HG02642 (cell line): ENCODE data around the gene CCDC188.
"Not testable (repeated sequence)": the region's sequence is repeated elsewhere in the genome, so short reads cannot be mapped to it uniquely, and the experiment has no call there.

Experiments
- ATAC-seq: cut with Tn5 transposase; IDR thresholded peaks from one replicate; pipeline ENCODE4 v1.9.1; 2021; ENCODE audit warnings: mild to moderate bottlenecking; ENCODE audit not compliant: unreplicated experiment, poor library complexity

The CCDC188 gene

GRCh38 chr22:20172141-20172613, 21.3 kb upstream of the CCDC188 start:
- ATAC-seq: no peak

DNA sequence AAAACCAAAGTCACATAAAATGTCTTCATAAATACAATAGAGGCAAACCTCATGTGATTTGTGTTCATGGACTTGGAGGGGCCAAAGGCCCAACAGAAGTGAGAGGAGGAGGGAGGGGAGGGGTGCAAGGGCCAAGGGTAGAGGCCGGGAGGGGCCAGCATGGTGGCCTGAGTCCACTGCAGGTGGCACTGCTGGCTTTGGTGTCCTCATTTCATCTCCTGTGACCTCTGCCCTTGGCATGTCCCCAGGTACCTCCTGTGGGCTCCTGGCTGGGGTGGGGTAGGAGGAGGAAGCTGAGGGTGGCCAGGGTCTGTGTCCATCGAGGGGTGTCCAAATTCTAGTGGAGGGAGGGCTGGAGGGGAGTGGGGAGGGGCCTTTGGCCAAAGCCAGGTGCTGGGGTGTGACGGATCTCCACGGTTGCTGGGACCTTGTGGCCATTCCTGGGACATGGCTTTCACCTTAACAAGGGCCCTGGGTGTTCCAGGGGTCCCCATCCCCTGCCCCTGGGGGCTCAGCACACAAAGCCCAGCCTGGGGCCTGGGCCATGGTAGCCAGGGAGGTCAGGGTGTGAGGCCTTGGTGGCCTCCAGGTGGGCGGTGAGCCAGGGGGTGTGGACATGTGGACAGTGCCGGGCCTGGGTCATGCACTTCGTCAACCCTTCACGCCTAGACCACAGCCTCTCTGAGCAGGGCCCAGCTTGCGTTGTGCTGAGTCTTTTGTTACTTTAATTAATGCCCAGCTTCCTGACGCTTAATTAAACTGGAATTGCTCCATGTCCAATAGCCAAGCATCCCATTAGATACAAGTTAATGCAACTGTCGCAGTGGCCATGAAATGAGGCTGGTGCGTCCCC, 20.7 kb upstream of the CCDC188 start:
- ATAC-seq: no peak

DNA sequence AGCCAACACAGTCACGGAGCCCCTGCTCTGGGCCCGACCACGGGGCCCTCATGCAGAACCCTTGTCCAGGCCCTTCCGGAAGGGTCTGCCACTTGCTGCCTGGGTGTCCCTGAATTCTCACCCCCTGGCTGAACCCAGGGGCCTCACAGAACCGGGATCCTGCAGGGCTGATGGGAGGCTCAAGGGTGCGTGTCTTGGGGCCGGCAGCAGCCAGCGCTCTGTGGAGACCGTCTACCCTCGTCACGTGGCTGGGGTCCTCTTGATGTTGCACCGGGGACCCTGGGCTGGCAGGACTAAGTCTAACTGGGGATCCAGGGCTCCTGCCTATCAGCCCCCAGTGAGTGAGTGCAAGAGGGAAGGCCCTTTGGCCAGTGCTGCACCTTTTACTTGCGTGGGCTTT, 19.3 kb upstream of the CCDC188 start:
- no peak for ATAC-seq

DNA sequence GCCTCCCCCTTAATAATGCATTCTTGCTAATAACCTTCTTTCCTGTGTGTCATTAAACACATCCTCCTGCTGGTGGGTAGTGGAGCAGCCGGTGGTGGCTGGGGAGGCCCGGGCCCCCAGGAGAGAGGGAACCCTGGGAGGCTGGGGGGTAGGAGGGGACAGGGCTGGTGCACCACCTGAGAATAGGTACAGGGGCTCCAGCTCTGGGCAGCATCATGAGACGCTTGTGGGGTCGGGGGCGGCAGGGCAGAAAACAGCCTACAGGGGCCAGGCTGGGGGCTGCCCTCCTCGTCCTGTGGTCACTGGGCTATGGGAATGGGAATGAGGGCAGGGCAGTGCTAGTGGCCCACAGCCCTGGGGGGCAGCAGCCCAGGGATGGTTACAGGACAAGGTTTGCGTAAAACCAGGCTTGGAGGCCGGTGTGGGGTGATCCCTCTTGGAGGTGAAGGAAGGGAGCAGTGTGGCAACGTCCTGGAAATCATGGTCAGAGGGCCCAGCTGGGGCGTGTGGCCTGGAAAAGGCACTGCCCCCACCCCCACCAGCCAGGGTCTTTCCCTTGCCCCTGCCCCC, 18.5 kb upstream of the CCDC188 start:
- ATAC-seq: no peak

GRCh38 chr22:20167643-20168322, 16.9 kb upstream of the CCDC188 start:
- ATAC-seq: no peak

DNA sequence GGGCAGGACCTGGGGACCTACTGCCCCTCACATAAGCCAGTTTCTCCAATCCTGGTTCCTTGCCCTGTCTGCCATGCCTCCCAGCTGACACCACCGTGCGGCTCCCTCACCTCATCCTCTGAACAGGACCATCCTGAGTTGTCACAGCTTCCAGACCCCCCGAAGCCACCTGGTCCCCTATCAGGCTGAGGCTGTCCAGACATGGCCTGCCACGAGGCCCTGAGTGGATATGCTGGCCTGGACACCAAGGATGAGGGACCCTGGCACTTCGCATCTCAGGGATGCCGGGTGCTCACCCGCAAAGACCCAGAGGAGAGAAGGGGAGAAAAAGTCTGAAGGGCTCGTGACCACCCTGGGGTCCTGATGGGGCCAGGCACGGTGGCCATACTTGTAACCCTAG, 15.8 kb upstream of the CCDC188 start:
- no peak for ATAC-seq

- no peak for ATAC-seq
These were observed 15.1 kb upstream of the CCDC188 start for GRCh38 chr22:20165913-20166312.

DNA sequence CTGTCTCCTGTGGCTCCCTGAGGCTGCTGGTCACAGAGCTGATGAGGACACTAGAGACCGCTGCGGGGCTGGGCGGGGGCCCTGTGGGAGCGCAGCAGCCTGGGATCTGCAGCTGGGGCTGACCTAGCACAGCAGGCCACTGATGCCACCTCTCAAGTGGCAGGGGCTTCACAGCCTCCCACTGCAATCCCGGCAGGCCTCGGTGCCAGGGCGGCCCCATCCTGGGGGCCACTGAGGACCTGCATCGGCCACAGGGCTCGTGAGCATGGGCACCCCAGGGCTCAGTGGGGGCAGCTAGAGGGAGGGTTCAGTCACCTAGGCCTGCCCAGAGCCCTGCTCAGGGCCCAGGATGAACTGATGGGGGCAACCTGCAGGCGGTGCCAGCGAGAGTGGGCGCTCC, 14.6 kb upstream of the CCDC188 start:
- no peak for ATAC-seq

- no peak for ATAC-seq
These were observed 14.0 kb upstream of the CCDC188 start for GRCh38 chr22:20164863-20165262.

- ATAC-seq: no peak
These were observed 9.2 kb upstream of the CCDC188 start for GRCh38 chr22:20160041-20160440.

DNA sequence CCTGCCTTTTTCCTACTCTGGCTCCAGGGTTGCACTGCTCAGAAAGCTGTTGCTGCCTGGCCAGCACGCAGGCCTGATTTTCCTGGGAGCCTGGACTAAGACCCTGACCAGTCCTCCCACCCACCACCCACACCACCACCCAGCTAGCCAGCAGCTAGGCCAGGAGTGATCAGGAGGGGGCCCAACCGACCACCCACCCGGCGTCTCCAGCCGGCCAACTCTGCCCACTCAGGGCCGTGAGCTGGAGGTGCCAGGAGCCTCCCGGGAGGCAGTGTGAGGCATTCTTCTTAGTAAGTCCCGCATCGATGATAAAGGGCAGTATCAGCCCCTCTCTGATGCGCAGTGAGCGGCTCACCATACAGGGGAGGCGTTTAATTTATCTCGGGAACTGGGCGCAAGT, 8.7 kb upstream of the CCDC188 start:
- ATAC-seq: not testable (repeated sequence)

DNA sequence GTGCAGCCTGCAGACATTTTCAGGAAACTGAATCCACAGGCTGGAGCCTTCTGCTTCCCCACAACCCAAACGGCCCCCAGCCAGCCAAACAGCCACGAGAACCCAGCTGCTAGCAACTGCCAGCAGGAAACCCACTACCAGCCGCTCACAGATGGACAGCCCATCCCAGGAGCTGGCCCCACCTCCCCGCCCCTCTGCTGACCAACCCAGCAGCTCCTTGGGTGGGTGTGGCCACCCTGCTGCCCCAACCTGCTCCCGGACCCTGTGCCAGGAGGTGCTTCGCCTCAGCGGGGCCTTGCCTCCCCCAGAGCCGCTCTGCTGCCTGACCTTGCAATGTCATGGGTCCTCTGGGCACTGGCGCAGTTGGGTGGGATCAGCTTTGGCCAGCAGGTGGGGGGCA, 8.2 kb upstream of the CCDC188 start:
- ATAC-seq: no peak

DNA sequence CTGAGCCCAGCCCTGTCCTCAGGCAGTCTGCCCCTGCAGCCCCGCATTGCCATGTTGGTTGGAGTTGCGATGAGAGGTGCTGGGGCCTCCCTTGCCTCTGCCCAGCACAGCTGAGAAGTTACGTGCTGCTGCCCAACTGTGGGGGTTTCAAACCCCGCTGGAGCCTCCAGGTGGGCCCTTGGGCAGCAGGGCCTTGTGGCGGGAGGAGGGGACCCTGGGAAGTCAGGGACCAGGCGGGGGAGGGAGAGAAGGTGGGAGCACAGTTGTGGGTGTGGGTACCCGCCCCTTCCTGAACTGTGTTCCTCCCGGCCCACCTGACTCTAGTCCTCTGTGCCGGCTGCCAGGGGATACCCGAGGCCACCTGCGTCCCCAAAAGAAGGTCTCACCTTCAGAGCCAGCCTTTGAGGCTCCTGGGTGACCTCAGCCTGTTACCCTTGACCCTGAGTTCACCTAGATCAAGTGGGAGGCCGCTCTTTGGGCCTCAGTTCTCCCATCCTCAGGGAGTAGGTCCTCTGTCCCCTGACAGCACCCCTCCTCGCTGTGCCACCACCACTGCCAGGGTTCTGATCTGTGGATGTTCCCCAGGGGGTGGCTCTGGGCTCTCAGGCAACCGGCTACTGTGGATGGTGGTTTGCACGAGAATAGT, 7.7 kb upstream of the CCDC188 start:
- no peak for ATAC-seq

DNA sequence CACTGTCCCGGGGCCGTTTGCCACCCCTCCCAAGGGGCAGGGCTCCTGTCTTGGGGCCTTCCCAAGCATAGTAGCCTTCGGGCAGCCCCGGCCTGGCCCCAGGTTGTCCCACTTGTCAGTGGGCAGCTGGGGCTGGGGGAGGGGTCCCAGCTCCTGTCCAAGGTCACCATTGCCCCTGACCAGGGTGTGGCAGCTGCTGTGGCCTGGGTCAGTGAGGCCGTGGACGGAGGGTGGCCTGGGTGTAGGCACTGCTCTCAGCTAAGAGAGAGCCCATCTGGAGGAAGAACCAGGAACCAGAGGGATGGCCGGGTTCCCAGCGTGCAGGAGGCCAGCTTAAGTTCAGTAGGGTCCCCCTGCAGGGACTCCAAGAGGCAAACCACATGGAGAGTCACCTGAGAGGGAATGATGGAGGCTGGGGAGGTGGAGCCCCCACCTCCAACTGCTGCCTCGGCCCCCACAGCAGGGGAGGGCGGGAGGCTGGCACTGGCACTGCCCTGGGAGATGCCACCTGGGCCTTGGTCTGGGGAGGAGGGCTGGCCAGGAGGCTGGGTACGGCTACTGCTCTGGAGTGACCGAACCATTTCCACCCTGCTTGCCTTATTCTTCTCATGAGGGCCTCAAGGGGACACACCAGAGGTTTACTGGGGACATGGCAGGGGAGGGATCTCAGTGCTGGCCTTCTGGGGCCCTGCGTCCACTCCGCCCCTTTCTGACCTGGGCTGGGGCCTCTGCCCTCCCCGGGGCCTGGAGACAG, 6.8 kb upstream of the CCDC188 start:
- ATAC-seq: no peak

DNA sequence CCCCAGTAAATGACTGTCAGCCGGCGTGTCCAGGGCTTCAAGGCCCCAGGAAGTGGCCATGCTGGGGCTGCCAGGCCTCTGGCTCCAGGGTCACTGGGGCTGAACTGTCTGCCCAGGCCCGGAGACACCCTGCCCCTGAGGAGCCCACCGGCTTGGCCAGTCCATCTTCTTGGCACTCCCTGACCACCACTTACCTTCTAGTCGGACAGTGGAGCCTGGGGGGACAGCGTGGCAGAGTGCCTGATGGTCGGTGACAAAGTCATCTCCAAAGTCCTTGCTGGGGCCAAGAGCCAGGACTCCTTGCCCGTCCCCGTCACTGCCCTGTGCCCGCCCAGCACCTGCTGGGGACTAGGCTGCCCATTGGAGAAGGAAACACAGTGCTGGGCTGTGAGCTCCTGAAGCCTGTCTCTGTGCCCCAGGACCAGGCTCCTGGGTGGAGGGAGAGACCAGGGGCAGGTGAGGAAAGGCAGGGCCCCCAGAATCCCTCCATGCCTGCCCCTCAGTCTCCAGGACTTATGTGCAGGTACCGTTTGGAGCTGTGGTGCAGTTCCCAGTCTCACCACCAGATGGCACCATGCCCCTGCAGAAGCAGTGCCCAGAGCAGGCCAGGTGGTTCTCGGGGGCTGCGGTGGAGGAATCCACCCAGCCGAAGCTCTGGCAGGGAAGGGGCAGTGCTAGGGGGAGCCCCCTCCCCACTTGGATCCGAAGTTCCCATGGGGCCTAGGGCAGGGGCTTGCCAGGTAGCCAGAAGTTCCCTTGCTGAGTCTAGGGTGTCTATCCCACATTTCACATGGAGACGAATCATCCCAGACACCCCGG, 6.0 kb upstream of the CCDC188 start:
- ATAC-seq: no peak

DNA sequence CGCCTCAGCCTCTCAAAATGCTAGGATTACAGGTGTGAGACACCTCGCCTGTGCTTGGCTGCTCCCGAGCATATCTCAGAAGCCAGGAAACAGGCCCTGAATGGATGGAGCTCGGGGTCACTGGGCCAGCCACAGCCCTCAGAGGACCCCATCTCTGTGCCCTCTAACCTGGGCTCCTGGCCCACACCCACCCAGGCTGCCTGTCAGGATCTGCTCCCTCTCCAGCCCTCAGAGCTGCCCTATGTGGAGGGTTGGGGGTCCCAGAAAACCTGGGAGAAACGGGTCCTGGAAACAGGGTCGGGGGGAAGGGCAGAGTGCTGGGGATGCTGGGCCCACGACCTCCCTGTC, 5.2 kb upstream of the CCDC188 start:
- no peak for ATAC-seq

GRCh38 chr22:20155330-20156041, 4.6 kb upstream of the CCDC188 start:
- ATAC-seq: no peak

- no peak for ATAC-seq
These were observed 3.8 kb upstream of the CCDC188 start for GRCh38 chr22:20154602-20155187.
